ENCODE measurements around the gene OSBPL5.
"Not testable (repeated sequence)": the region's sequence is repeated elsewhere in the genome, so short reads cannot be mapped to it uniquely, and the experiment has no call there.

OSBPL5 gene

DNA sequence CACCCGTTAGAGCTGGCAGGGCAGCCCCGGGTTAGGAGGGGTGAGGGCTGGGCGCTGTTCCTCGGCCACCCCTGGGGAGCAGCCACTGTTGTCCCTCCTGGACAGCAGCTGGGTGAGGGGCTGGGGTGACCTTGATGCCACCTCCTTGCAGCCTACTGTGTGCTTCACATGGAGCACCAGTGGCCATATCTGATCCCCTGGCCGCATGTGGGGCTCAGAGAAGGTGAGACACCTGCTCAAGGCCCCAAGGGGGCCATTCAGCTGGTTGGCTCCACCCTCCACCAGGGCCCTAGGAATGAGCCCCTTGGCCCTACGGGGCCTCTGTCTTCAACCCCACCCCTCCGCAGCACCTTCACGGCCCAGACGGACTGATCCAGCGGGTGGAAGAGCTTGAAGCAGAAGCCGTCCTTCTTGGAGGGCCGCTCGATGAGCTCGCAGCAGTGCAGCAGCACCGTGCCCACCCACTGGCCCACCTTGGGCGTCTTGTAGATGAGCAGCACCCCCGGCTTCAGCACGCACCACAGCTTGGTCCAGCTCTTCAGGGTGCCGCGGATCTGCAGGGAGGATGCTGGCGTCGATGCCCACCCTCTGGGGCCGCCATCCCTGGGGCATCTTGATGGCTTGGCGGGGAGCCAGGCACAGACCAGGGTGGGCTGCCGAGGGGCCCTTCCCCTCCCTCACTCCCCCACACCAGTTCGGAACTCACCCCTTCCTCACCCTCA is 44.9 kb downstream of the OSBPL5 start:
- no peak for DNase-seq

DNA sequence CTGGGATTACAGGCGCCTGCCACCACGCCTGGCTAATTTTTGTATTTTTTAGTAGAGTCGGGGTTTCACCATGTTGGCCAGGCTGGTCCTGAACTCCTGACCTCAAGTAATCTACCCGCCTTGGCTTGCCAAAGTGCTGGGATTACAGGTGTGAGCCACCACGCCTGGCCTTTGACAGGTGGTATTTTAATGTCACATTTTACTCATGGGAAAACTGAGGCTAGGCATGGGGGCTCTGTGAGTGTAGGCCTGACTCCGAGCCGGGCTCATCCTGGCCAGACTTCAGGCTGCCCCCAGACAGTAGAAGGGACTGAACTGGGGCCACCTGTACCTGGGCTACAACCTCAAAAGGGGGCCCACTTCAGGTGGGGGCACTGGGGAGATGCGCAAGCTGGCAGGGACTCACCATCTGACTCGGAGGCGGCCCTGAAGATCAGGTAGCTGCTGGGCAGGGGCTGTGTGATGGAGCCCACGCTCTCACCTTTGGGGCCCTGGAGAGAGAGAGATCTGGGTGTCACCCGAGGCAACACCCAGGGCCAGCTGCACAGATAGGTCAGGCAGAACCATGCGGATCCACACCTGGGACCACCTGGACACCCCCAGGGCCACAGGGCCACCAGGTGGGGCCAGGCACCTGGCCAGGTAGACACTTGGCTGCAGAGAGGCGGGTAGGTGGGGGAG is 45.8 kb downstream of the OSBPL5 start:
- no peak for DNase-seq

DNA sequence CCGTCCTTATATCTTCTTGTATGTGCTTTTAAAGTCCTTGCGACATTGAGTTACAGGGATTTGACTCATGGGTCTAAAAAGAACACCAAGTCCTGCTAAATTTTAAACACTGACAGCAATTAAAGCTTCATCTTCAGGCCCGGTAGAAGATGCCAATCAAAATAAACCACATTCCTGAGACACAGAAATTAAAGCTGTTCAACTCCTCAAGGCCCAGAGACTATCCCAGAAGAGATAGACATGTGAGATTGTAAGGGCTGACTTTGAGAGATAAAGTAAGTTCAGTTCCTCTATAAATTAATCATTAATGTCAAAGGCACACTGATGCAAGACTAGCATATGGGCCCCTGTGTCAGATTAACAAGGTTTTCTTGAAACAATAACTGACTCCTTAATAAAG is 49.8 kb downstream of the OSBPL5 start:
- DNase-seq = no peak

DNA sequence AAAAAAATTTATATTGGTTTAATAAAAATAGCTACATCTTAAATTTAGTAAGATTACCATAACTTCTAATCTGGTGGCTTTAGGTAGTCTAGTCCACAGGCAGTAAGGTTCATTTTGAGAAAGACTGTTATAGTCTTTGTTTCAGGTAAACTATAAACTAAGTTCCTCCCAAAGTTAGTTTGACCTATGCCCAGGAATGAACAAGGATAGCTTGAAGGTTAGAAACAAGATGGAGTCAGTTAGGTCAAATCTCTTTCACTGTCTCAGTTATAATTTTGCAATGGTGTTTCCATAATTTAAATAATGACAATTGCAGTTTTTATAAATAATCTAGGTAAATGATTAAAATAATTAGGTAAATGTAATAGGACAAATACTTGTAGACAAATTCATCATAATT is 51.4 kb downstream of the OSBPL5 start:
- DNase-seq = not testable (repeated sequence)

DNA sequence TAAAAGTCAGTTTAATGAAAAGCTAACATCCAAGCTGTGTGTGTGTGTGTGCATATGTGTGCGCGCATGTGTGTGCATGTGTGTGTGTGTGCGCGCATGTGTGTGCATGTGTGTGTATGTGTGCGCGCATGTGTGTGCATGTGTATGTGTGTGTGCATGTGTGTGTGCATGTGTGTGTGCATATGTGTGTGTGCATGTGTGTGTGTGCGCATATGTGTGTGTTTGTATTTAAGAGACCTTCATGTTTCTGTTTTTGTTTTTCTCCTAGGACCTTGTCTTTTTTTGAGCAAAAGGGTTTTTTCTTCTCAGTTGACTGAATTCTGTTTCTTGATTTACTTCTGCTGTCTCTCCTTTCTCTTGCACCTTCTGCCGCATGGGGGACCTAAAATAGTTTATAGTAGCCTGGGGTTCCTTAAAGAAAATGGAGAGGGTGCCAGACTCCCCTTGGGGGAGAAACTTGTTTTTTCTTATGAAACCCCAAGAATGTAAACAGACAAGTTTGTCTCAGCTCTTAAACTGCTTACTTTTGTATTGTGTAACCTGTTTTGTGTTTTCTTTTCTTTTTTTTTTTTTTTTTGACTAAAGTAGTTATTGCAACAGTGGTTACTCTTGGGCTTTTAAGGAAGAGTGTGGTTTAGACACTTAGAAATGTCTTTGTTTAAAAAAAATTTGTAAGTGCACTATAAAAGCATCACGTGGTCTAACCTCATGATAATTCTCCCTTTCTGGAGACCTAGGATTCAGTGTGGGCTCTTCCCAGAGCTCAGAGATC is 53.0 kb downstream of the OSBPL5 start:
- DNase-seq = no peak

DNA sequence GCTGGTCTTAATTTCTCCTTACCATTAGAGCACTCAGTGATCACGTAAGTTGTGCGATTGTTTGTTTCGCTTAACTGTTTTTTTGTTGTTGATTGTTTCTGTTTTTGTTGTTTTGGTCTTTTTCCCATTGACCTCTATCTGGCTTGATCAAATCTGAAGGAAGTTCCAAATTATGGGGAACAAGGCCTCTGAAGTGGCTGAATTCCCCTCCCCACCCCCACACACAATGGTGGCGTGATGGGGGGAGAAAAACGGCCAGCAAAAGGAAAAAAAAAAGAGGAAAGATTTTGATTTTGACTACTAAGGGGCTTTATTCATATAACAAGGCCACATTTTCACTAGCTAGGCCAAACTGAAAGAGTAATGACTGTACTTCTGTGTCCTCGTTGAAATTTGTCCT is 53.6 kb downstream of the OSBPL5 start:
- no peak for DNase-seq

DNA sequence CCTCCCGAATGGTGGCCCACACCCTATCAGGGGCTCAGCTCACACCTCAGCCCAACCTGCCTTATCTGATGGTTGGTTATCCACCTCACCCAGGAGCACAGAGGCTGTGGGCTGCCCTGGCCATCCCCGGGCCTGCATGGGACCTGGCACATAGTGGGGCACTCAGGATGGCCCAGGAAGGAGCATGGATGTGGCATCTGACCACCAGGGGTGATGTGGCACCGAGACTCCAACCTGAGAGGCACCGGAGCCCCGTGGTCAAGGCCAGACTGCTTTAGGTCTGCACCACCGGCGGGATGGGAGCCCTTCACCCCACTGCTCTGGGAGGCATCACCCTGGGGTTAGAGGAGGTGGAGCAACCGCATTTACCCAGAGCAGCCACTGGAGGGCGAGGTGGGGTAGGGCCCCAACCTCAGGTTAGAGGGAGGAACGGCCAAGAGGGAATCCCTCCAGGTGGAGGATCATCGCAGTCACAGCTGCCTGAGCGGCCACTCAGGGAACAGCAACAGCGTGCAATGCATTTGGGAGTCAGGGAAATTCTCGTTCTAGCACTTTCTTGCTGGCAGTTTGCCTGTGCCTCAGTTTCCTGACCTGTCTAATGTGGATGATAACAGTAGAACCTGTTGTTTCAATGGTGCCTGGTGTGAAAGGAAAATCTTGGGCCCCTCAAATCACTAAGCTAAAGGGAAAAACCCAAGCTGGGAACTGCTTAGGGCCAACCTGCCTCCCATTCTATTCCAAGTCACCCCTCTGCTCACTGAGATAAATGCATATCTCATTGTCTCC is 55.0 kb downstream of the OSBPL5 start:
- DNase-seq = peak in 1 of 4 experiments; percentile 8

DNA sequence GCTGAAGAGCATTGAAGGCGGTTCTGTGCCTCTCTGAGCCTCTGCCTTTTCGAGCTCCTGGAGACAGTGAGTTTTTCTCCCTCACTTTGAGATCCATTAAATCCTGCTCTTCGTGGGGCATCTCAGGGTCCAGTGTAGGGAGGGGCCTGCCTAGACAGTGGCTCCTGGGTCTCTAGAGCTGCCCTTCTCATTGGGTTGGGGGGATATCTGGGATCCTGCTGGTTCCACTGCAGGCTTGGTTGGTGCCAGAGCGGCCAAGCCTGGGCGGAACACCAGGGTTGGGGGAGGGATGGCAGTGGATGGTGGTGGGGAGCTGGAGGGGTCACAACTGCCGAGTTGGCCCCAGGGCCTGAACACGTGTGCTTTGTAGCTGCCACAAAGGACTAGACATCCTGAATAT is 55.7 kb downstream of the OSBPL5 start:
- DNase-seq = no peak

DNA sequence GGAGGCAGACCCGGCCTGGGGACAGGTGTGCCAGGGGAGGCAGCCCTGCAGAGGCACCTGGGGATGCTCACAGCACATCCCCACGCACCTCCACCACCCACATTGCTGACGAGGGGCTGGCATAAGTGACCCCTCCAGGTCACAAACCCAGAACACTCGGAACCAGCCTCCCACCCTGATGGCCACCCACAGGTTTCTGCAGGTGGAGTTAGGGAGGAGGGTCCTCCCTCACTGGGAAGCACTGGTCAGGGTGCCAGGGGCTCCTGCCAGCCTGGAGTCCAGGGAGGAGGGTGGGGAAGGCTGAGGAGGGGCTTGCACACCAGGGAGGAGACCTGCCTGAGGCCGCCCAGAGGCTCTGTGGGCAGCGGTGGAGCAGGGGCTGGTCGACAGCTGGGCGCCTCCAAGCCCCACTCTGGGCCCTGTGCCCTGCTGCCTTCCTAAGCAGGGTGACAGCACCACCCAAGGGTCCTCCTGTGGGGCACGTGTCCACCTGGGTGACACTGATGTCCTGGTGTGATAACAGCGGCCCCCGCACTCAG is 56.9 kb downstream of the OSBPL5 start:
- no peak for DNase-seq

DNA sequence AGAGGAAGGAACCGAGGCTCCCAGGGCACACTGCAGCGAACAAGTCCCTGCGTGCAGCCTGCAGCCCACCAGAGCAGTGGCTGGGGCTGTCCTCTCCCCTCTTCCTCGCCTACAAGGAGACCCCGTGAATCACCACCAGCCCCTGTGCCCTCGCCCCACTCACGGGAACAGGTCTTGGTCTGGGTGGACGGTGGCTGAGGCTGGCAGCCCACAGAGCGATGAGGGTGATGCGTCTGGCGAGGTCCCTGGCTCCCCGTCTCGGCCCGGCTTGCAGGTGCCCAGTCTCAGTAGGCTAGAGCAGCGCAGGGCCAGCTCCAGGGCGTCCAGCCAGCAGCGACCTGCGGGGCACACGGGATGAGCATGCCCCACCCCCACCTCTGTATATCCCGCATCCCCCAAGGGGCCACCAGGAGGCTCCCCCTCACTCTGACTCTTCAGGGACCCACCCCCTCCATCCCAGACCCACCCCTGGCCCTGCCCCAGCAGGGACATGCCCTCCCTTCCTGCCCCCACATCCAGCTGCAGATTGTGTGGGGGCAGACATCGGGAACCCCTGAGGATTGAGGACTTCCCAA is 57.4 kb downstream of the OSBPL5 start:
- DNase-seq = no peak

DNA sequence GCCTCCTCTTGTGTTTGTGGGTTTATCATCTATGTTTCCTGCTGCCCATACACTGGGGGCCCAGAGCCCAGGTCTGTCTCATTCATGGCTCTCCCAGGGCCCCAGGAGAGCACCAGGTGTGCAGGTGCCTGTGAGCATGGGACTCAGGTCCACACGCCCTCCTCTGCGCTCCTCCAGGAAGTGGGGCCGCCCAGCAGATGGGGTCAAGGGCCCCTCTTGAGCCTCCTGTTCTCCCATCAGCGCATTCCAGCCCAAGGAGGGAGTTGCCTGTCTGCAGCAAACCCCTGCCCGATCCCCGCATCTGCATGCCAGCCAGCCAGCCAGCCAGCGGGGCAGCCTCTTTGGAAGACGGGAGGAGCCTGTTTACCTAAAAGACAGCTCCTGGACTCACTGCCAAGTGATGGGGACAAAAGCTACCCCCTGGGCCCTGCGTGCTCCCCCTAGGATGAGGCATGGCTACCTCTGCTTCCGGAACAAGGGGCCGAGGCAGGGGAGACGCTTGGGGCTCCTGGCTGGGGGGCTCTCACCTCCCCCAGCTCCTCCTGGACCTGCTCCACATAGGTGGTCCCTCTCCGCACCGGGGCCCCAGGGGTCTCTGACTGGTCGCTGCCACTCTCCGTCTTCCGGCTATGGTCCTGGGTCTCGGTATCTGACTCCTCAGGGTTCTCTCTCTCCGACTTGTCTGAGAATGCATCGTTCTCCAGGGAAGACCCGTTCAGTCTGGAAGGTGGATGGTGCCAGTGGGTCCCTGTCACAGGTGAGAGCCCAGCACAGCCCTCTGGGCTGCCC is 58.2 kb downstream of the OSBPL5 start:
- no peak for DNase-seq

DNA sequence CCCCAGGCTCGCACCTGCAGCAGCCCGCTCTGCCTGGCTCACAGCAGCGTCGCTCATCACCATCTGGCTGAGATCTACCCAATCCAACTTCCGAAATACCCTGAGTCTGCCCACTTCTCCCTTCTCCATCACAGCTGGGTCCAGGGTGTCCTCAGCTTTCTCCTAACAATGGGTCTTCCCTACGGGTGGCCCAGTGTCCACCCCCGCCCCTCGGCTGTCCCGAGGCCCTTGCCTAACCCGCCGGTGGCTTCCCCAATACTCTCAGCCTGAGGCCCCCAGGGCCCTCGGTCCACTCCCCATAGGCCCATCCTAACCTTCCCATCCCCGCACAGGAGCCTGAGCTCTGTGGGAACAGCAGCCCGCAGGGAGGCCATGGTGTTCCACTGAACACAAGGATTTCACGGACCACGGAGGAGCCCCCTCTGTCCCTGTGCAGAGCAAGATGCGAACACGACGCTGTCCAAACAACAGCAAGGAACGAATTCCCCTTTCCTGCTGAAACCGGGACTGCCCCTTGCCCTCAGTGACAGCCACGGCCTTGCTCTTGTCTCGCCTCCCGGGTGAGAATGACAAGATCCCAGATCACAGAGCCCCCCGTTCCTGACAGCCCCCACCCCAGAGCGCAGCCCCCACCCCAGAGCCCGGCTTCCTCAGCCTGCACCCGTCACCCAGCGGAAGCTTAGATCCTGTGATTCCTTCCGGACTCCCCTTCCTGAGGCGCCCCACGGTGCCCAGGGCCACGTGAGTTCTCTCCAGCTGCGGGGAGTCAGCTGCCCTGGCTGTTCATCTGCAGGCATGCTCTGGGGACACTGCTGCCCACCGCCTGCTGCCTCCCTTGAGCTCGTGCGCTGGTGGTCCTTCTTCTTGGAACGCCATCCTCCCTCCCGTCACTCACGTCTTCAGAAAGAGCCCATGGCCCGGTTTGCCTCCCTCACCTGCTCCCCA is 59.0 kb downstream of the OSBPL5 start:
- DNase-seq = no peak

DNA sequence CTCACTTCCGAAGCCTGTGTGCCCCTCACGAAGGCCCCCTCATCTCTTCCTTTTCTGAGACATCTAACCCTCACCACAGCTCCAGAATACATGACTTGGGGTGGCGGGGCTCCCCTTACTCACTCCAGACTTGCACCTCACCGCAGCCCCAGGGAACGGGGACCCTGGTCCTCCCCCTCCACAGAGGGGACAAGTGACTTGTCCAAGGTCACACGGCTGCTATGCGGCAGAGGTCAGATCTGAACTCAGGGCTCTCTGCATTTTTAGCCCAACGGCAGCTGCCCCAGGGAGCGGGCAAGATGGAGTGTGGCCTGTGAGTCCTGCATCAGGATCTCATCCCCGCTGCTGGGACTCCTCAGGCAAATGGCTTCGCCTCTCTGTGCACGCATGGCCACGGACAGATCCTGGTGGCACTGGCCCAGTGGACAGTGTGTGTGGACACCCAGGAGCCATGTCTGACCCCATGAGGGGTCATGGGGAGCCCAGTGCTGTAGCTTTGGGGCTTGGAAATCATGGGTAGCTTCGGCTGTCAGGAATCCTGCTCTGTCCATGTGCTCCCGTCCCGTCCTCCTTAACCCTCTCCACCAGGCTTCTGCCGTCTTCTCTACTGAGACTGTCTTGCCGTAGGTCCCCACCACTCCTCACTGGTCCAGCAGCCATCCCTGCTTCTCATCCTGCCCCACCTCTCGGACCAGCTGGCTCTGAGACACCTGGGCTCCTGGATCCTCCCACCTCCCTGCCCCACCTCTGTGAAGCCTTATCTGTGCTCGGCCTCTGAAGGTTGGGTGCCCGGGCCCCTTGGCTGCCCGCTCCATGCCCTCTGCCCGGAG is 59.9 kb downstream of the OSBPL5 start:
- no peak for DNase-seq

DNA sequence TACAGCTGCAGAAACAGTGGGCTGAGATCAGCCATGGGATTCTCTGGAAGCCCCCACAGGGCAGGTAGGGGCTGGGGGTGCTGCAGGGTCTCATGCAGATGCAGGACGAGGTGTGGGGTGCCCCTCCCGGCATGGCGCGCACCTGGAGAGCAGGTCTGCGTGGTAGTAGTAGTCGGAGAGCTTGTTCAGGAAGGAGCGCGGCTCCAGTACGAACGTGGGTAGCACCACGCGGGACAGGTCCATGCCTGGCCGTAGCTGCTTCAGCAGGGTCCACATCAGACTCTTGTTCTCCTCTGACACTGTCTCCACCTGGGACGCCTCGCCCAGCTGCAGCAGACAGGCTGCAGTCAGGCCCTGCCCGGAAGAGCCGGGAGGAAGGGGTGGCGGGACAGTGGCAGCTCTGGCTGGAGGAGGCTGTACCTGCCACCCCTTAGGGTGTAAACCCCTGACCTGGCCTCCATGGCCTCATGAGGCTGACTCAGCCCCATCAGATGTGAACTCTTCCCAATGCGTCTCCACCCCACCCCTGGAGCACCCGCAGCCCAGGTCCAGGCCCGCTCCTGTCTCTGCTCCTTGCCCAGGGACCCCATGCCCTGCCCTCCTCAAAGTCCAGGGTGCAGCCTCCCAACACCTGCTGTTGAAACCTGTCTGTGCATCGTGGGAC is 60.9 kb downstream of the OSBPL5 start:
- DNase-seq = no peak

DNA sequence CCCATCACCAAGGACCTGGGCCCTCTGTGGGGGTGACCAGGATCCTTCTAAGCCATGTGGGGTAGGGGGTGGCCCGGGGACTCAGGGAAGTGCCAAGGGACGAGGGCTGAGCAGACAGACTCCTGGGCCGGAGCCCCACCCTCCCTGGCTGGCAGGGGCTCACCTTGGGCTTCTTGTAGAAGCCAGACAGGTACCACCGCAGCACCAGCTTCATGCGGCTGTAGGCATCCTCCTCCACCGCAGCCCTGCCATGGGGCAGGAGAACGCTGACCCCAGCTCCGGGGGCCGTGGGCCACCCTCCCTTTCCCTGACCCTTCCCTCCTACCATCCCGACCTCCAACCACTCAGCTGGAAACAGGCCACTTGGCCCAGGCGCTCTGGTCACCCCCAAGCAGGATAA is 62.0 kb downstream of the OSBPL5 start:
- no peak for DNase-seq

DNA sequence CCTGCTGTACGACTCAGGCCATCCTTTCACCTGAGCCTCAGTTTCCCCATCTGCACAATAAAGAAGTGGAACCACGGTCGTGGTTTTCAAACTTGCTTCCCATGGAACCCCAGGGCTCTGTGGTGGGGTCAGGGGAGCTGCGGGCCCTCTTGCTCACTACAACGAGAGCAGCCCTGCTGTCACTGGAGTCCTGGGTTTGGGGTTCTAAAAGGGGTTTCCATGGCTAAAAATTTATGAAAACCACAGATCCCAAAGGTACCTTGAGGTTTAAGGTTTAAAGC is 62.5 kb downstream of the OSBPL5 start:
- DNase-seq = no peak

DNA sequence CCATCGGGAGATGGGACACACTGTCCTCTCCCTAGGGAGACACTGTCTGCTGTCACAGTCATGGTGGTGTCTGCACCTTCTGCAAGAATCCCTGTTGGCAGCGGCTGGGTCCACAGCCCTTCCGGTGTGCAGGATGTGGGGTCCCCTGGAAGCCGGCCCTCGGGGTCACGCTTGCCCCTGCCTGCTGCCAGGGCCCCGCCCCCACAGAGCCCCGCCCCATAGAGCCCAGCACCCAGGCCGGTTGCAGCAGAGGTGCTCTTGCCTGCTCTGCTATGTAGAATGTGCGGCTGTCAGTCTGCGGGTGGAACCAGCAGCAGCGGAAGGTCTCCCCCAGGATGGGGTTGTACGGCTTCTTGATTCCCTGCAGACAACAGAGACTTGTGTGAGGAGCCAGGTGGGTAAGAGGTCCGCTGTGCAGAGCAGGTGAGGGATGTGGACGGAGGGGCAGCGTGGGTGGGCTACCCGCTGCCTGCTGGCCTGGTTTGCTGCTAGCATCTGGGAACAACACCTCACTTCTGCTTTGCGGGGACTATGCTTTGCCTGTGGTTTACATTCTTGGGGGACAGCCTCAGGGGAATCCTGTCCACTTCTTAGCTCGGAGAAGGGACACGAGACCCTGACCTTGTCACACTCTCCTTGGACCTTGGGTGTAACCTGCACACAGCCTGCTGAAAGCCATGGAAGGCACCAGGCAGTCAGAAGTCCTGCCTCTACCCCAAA is 63.0 kb downstream of the OSBPL5 start:
- DNase-seq = no peak

DNA sequence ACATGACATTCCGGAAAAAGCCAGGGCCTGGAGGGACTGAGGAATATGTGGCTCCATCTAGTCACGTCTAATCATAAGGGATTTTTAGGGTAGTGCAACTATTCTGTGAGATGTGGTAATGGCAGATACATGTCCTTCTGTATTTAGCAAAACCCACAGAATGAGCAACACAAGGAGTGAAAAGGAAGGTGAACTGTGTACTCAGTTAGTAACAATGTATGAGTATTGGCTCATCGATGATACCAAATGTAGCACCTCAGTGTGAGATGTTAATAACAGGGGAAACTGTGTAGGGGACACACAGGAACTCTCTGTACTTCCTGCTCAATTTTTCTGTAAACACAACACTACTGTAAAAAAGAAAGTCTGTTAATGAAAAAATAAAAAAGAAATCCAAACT is 65.9 kb downstream of the OSBPL5 start:
- DNase-seq = no peak

All from activated naive CD4-positive, alpha-beta T cell (primary cell).